Neutrophil (primary cell): Measurements from ENCODE around the gene HOXB8.

ENCODE experiments used
- H3K27ac ChIP-seq: fragments of 200-600 bp; sonication (generic); 2 replicates; pipeline ENCODE4 v1.5.1; 2016; ENCODE audit warnings: mild to moderate bottlenecking, moderate library complexity
- H3K27me3 ChIP-seq: fragments of 200-600 bp; sonication (generic); 2 replicates; pipeline ENCODE4 v1.6.0; 2016; ENCODE audit warnings: mild to moderate bottlenecking
- H3K36me3 ChIP-seq: fragments of 200-600 bp; sonication (generic); 2 replicates; pipeline ENCODE4 v1.5.1; 2017
- H3K4me1 ChIP-seq, 2 experiments: fragments of 200-600 bp in 1 of 2; sonication (generic) in 1 of 2; 1 replicate in 1 of 2; 2 replicates in 1 of 2; pipeline versions ENCODE4 v1.5.1 to v1.6.1; 2013 to 2016; ENCODE audit warnings: low read depth in 1 of 2, low read length in 1 of 2, mild to moderate bottlenecking in 1 of 2, moderate library complexity in 1 of 2; ENCODE audit not compliant: control insufficient read depth in 1 of 2, insufficient read depth in 1 of 2
- H3K4me3 ChIP-seq, 2 experiments: fragments of 200-600 bp in 1 of 2; sonication (generic) in 1 of 2; 1 replicate in 1 of 2; 2 replicates in 1 of 2; pipeline ENCODE4 v1.5.1; 2013 to 2016; ENCODE audit warnings: low read depth in 1 of 2, low read length in 1 of 2, mild to moderate bottlenecking in 1 of 2, moderate library complexity in 1 of 2
- H3K9me3 ChIP-seq: fragments of 200-600 bp; sonication (generic); 2 replicates; pipeline ENCODE4 v1.5.1; 2016
- CTCF ChIP-seq: fragments of 200-600 bp; sonication (generic); IDR thresholded peaks from 2 replicates; pipeline ENCODE4 v1.5.1; 2016; ENCODE audit warnings: antibody characterized with exemption

Gene HOXB8

GRCh38 chr17:48591255-48592056 lies 23.6 kb downstream of the HOXB8 start:
- no peak overlapping the region for H3K4me3 ChIP-seq

GRCh38 chr17:48590607-48591161 lies 24.4 kb downstream of the HOXB8 start:
- Histone ChIP-seq H3K4me1 (peaks cover 12 to 21% of the 10 kb centered on the region in 2 experiments), H3K36me3 (no peaks in the 10 kb centered on the region), H3K27ac (no peak overlapping the region), H3K27me3 (peaks cover 100% of the 10 kb centered on the region), H3K9me3 (no peaks in the 10 kb centered on the region), H3K4me3 (no peak overlapping the region)
- no peak for TF ChIP-seq CTCF

More at GRCh38 chr17:48591255-48592056, 23.6 kb downstream of the HOXB8 start:
- no peaks in the 10 kb centered on the region for H3K9me3 ChIP-seq
- H3K36me3 ChIP-seq: no peaks in the 10 kb centered on the region
- no peak for TF ChIP-seq CTCF
- no peak overlapping the region for H3K27ac ChIP-seq
- H3K27me3 ChIP-seq: peaks cover 100% of the 10 kb centered on the region
- H3K4me1 ChIP-seq: peaks cover 5 to 14% of the 10 kb centered on the region in 2 experiments

DNA sequence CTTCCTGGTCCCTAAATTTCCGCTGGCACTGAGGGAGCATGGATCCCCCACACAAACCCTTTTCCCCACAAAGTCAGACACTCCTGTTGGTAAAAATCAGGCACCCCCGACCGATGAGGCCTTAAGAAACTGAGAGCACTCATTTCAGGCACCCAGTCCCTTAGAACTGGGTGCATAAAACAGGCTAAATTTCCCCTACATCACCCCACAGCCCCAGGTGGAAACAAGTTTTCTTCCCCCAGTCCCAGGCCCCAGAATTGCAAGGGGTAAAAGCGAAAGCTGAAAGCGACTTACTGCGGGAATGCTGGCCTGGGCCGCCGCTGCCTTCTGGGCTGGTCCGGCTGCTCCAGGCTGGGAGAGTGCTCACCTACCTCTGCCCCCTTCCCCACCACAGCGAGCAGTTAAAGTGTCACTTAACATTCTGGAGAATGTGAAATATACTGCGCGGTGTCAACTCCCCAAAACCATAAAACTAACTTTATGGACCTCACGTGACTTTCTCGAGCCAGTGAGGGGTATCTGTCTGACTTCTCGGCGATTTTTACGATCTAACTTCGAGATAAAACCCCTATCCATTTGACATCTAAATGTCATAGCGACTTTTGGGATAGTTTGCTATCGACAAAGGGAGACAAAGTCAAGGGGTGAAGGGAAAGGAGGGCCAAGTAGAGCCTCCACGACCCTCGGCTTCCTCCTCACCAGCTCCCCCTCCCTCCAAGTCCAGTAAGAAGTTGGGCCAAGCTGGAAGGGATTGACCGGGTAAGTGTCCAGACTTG lies 25.1 kb downstream of the HOXB8 start, which contains the start of gene HOXB3:
Gene HOXB3, minus strand, starts transcription at position 411 of the 776 bp plus-strand sequence. CDS start 37,767 bp downstream, outside the sequence.
- Histone ChIP-seq H3K4me1 (peaks cover 19 to 26% of the 10 kb centered on the region in 2 experiments), H3K27ac (no peak within 1 kb of the TSS), H3K4me3 (no peak within 1 kb of the TSS), H3K9me3 (no peaks in the 10 kb centered on the region), H3K27me3 (peaks cover 100% of the 10 kb centered on the region), H3K36me3 (no peaks in the 10 kb centered on the region)
- no peak for TF ChIP-seq CTCF

DNA sequence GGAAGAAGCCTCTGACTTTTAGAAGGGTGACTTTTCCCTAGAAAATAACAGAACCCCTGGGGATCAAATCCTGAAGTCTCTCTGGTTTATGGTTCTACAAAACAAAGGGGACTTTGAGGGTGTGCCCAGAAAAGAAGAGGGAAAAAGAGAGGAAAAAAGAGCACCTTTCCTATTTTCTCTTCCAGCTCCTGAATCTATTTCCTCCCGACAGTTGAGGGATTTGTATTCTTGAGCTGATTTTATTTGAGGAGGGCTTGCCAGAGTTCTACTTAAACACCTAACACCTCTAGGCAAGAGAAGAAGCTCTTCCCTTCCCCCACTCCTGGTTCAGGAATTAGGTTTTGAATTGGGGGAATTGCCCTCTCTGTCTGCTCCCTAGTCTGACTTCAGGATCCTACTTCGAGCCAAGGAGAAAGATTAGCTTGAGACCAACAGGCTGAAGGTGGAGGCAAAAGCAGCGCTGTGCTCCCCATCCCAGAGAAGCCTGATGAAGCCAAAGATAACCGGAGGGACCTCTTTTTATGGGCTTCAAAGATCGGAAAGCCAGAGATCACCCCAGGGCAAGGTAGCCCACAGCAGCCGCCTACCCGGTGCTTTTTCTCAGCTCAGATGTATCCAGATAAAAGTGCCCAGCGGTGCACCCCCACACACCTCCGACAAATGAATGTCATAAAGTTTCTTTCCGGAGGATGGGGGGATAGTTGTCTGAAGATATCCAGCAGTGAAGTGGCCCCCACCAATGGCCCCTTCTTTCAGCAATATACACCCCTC lies 25.8 kb downstream of the HOXB8 start:
- Histone ChIP-seq H3K4me3 (no peak overlapping the region), H3K27me3 (peaks cover 100% of the 10 kb centered on the region), H3K27ac (no peak overlapping the region), H3K4me1 (peaks cover 21 to 30% of the 10 kb centered on the region in 2 experiments), H3K36me3 (no peaks in the 10 kb centered on the region), H3K9me3 (no peaks in the 10 kb centered on the region)
- no peak for TF ChIP-seq CTCF

GRCh38 chr17:48588528-48588927 lies 26.6 kb downstream of the HOXB8 start:
- no peak for TF ChIP-seq CTCF
- Histone ChIP-seq H3K36me3 (no peaks in the 10 kb centered on the region), H3K9me3 (no peaks in the 10 kb centered on the region), H3K27me3 (peaks cover 100% of the 10 kb centered on the region), H3K27ac (no peak overlapping the region), H3K4me1 (peaks cover 18 to 28% of the 10 kb centered on the region in 2 experiments), H3K4me3 (no peak overlapping the region)
